HG03039 (cell line): ENCODE measurements around the gene LHFPL6.

Experiments
- ATAC-seq: cut with Tn5 transposase; IDR thresholded peaks from one replicate; pipeline ENCODE4 v1.9.1; 2021; ENCODE audit warnings: mild to moderate bottlenecking, moderate library complexity; ENCODE audit not compliant: unreplicated experiment

The LHFPL6 gene

DNA sequence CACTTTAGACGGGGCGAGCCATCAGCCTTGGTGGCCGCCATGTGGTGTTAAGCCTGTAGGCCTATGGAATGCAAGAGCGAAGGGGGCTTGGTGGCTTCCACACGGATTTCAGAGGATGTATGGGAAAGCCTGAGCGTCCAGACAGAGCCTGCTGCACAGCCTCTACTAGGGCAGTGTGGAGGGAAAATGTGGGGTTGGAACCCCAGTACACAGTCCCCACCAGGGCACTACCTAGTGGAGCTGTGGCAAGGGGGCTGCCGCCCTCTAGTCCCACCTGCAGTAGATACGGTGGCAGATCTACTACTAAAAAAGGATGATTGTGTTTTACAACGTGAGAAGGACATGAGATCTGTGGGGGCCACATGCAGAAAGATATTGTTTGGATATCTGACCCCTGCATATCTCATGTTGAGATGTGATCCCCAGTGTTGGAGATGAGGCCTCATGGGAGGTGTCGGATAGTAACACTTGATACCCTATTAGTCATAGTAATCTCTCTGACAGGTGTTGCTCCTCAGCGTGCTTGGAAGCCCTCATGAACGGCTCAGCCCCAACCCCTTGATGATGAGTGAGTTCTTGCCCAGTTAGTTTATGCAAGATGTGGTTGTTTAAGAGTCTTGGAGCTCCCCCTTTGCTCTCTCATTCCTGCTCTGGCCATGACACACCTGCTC lies 45.6 kb downstream of the LHFPL6 start:
- no peak for ATAC-seq

DNA sequence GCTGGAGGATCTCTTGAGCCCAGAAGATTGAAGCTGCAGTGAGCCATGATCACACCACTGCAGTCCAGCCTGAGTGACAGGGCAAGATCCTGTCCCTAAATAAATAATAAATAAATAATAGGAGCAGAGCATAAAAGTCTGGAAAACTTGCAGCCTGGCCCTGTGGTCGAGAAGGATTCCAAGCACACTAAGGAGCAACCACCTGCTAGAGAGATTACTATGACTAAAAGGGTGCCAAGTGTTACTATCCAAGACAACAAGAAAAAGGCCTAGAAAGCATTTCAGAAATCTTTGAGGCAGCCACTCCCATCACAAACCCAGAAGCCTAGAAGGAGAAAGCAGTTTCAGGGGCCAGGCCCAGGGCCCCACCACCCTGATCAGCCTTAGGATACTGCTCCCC lies 46.1 kb downstream of the LHFPL6 start:
- ATAC-seq = no peak

DNA sequence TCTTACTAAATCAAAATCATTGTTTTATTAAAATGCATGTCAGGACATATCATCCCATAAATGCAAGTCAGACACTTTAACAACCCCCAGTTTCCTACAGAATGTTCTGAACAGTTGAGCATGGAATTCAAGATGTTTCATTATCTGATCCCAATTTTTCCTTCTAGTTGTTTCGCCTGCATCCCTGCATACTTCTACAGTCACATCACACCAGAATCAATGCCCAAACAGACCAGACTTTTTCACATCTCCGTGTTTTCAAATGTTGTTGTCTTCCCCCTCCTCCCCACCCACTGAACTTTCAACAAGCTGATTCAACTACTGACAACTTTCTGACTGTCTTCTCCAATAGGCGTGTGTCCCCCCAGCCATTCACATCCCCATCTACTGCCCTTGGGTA lies 48.6 kb downstream of the LHFPL6 start:
- no peak for ATAC-seq

DNA sequence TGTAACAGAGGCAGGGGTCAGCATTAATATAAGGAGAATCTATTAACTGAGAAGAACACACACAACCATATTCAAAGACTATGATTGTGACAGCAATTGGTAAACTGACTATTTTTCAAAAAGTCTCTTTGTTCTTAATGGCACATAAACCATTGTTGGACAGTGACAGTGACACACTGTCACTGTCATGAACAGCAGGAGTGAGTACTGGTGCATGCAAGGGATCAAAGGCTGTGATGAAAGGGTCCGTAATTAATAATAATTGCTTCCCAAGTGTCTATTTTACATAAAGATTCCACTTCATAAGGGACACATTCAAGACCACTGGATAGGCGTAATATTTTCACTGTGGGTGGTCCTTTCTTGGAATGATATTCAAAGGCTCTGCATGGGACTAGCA lies 50.7 kb downstream of the LHFPL6 start:
- ATAC-seq = no peak

DNA sequence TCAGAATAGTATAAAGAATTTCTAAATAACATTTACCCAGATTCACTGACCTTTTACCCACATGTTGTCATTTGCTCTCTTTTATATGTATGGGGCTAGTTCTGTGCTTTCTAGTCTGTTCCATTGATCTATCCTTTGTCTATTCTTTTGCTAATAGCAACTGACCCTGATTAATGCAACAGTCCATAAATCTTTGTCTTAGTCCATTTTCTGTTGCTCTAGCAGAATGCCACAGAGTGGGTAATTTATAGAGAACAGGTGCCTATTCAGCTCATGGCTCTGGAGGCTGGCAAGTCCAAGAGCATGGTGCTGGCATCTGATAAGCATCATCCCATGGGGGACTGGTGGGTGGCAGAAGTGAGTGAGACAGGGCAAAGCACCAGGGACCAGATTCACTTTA lies 52.1 kb downstream of the LHFPL6 start:
- ATAC-seq = no peak

DNA sequence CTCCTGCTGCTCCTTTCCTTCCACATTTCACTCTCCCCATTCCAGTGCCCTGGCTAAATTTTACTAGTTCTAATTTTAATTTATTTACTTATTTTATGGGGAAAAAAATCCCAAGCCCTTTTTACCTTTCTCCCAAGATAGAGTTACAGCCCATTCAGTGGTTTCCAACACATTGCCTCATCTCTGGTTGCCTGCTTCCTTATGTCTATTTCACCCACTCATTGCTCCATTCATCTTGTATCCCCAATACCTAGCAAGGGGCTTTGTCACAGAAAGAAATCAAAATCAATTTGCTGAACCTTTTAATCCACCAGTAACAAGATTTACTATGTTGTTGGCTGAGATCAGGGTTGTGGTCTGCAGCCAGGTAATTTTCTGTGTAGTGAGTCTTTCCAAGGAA lies 55.9 kb downstream of the LHFPL6 start:
- ATAC-seq = no peak

DNA sequence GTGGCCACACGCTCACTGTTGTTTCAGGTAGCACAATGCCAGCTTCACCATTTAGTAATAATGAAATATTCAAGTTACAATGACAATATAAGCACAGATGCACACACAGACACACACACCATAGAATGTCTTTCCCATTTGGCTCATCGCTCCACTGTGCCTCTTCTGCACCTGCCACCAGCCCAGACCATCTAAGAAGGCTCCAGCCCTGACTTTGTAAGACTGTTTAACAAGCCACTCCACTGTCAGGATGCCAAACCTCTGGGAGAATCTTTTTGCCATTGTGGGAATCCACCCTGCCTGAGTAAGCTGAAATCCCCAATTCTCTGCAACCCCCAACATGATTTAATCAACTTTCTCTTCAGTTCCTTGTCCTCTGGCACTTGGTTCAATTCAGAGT lies 60.6 kb downstream of the LHFPL6 start:
- ATAC-seq = no peak

DNA sequence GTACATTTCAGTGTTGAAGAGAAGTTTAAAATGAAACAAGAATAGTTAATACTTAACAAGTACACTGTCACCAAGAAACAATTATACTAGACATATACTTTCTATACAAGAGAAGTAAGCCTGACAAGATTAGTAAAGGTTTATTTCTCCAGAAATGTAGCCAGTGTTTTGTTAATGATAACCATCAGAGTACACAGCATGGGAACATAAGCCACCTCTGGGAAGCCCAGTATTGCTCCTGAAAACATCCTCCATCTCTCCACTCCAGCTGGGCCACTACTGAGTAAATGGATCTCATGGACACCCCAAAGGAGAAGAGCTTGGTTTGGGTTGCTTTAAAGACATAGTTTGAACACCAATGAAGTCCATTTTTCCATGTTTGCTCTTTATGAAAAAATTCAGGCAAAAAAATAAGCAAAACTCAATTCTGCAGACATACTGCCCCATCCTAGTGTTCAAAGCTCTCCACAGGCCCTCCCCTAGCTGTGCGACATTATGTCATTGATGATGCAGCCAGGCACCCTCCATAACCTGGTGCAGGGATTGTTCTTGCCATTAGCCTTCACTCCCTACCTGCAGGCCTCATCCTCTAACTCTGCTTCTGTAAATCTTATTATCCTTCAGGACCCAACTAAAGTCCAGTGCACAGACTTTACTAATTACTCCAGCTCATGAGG lies 61.9 kb downstream of the LHFPL6 start:
- ATAC-seq = no peak

DNA sequence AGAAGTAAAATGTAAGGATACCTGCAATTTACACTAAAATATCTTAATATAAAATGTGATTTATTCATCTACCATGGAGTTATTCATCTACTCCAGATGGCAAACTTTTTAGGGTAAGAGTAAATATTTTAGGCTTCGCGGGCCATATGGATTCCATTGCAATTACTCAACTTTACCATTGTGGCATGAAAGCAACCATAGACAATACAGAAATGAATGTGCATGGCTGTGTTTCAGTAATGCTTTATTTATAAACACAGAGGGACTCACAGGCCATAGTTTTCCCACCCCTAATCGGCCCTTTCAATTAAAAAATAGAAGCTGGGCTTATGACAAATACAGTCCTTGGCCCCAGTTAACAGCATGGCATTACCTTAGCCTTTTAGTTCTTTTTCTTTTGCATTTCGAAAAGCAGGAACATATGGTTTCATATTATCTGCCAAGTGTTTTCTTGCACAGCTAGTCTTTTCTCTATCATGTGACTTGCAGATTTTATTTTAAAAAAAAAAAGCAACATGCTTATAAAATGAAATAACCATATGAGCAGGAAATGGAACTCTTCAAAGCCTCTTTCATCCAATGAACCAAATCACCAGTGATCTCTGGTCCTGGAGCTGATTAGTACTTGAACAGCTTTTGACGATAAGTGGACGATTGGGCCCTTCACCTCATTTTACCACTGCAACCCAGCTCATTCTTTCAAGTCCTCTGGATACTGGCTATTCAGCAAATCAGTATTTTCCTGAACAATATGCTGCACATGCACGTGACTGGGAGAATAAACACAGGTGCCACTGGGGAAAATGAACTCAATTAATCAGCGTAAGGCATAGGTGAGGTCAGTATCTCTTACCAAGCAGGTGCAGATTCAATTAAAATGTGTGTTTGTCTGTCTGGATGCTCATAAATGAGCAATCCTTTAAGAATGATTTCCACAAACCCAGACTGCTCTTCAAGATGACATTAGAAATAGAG lies 63.9 kb downstream of the LHFPL6 start:
- ATAC-seq = no peak

DNA sequence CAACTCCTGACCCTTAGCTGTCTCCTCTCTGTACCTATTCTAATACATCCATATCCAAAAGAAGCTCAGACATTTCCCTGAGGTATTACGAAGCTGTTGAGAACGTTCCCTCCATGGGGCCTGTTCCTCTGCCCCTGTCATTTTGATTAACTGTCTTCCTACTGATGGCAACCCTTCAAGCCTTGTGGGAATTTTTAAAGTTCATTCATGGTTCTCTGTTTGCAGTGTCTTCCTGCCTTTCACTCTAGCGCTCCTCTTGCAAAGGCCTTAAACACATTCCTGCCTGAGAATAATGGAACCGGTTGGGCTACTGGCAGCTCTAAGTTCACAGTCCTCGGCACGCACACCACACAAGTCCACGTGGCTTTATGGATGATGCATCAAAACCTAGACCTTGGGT lies 66.1 kb downstream of the LHFPL6 start:
- no peak for ATAC-seq

DNA sequence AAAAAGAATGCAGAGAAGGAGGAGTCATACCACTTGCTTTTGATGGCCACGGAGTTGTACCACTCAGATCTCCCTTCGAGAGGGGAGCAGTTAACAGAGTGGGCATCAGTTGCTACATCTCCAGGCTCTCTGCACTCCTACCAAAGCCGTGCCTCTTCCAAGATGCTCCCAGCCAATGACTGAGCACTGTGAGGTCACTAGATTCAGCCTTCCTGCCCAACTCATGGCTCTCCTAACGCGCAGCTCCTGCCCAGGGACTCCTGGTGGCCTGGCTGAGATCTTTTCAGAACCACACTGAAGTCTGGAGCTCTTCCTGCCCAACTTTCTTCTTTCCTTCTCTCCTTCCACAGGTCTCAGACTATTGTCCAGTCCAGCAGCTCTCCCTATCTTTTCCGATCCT lies 66.7 kb downstream of the LHFPL6 start:
- ATAC-seq = no peak

DNA sequence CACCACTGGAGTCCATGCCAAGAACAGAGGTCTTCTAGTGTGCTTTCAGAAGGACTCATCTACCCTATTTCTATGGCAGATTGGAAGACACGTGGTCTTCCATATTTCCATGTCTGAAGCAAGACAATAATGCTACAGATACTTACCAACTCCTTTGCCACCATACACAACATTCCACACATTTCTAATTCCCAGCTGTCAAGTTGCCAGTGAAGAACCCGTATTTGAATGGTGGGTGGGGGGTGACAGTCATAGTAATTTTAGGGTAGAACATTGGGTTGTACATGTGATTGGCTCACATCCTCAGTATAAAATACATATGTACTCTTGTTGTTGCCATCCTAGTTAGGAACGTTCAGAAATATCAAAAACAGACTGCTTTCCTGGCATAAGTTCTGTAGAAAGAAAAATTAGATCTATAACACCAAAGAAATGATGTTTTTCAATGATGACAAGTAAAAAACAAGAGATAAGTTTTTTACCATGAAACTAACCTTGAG lies 69.3 kb downstream of the LHFPL6 start:
- no peak for ATAC-seq

DNA sequence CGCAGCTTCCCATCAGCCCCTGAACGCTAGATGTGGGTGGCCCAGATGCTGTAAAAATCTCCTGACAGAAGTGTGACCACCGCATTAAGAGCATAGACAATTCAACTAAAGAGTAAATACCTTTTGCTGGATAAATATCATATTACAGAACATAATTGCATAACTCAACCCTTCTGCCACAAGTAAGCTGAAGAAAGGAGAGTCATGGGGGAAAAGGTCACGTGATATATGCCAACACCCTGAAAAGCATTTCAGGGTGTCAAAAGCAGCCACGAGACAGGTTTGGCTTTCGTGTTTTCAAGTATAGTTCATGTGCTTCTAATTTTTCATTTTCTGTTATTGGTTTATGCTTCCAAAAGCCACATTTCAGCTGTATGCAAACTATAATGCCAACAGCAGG lies 71.3 kb downstream of the LHFPL6 start:
- ATAC-seq = no peak

DNA sequence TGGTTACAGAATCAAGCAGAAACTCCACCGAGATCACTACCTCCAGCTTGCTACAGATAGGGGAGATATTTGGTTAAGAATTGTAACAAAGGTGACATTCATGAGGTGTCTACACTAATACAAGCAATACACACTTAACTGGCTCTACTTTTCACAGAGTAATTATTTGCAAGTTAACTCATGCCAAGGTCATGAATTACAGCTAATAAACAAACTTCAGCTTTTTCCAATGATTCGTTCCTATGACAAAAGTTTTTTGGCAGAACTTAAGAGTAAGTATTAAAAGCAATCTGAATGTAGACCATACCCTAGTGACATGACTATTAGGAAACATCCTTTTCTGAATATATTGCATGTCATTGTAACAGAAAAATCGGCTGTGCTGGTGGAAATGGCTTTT lies 72.1 kb downstream of the LHFPL6 start:
- ATAC-seq = no peak

DNA sequence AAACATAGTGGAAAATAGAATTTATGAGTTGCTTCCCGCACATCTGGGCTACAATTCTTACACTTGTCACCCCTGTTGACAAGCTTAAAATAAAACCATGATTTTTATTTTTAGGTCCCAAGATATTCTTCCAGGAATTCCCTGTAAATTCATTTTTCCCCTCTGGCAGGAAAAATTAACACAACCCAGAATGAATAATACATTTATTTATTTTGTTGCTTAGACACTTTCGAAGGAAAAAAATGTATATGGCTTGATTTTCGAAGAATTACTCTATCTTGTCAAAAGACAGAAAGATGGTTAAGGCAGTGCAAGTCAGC lies 74.4 kb downstream of the LHFPL6 start:
- no peak for ATAC-seq

DNA sequence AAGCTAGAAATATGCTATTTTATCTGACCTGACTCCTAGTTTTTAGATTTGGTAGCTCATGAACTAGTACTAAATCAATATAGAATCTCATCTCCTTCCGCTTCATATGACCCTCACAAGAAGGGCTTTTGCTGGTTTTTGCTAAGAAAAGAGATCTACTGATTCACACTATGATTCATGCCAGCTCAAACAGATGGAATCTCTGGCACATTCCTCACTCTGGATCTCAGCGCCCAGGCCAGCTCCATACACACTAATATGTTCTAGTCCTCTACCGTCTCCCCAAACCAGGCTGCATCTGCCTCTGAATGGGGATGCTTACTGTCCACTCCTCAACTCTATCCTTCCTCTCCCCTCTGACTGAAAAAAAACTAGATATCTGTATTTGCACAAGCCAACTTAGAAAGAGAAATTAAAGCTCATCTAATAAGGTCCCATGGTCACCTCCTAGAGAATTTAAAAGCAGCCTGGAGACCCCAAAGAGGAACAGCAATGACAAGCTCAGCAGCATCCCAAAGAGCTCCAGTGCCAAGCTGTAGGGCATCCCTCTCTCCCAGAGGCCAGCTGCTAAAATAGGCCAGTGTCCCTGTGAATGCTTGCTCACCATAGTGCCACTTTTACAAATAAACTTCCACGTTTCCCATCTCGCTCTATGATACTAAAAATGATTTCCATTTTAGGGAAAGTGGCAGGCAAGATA lies 74.9 kb downstream of the LHFPL6 start:
- no peak for ATAC-seq

DNA sequence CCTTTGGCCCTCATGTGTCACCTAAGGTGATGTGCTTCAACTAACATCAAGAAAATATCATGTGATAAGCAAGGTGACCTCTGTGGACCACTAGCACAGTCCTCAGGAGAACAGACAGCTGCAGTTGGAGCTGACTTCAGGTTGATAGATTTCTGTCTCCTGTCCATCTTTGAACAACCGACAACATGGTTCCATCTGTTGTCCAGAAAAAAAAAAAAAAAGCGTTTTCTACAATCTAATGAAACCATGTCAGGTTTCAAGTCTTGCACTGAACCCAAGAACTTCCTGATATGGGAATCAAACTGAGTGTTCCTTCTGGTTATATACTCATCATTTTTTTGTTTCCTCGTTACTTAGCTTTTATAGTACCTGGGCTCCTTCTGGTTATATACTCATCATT lies 75.7 kb downstream of the LHFPL6 start:
- no peak for ATAC-seq

DNA sequence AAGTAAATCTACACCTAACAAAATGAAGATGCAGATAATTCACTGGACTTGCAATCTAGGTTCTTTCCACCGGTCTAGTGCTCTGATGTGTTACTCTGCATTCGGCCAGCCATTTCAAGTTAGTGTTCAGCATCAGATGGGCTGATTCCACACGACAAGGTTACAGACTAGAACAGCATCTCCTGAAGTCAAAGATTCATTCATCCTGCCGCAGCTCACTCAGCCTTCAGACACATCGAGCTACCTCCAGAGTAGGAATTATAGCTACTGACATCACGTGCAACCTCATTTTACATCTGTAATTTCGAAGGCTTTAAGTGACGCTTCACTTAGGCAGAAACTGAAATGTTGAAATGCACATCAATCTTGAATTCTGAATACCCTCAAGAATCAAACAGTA lies 76.5 kb downstream of the LHFPL6 start:
- no peak for ATAC-seq

DNA sequence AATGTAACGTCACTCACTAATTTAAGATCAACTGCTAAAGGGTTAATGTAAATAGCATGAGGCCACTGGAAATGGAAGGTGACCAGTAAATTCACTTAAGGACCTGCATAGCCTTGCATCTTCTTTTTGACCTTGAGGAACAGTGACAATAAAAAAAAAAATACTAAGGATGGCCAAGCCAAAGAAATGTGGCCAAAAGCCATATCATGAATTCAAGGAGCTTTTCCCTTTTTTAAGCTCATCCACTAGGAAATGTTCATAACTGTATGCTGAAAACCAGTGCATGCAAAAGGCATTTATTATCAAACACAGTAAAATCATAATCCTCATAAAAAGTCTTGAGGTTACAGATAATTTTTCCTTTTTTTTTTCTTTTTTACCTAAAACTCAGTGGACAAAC lies 77.5 kb downstream of the LHFPL6 start:
- ATAC-seq = no peak

DNA sequence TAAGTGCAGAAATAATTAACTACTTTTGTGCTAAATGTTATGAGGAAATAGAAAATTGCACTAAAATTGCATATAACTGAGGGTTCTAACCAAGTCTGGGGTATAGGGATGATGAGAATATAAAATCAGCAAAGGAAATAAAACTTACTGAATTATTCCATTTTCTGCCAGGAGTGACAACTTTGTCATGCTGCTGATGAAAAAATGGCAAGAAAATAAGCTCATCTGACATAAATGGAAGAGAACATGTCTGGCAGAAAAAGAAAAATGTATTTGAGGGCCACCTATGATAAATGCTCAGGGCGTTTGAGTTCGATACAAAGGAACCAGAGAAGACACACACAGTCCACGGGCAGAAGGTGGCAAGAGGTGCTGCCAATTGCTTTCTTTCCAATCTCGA lies 78.2 kb downstream of the LHFPL6 start:
- ATAC-seq = no peak

DNA sequence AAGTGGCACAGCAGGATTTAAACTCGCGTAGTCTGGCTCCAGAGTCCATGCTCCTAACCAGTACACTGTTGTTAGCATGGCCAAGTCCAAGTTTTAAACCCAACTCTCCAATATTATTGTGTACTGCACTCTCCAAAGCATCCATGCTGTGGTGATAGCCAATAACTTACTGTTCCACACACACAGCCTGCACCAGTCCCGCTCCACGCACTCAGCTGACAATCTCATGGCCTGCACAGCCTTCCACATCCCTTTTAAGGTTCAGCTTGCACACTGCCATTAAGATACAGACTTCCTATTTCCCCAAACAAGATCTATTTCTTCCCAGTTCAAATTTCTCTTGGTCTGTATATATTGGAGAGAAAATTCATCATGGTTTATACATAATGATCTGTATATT lies 80.7 kb downstream of the LHFPL6 start:
- no peak for ATAC-seq
